Thoracic aorta (tissue), 2 donors: ENCODE data around the gene TUBA3D. TPM values are rescaled to one million over a fixed set of nuclear protein-coding genes. Genes with fewer than 3 reads are reported as not detected.
"Not testable (repeated sequence)": the region's sequence is repeated elsewhere in the genome, so short reads cannot be mapped to it uniquely, and the experiment has no call there.

Source experiments
- ATAC-seq: fragments of 150-250 bp; one replicate; pipeline ENCODE4 v1.8.0; 2017; ENCODE audit warnings: low read depth; ENCODE audit not compliant: insufficient number of reproducible peaks, low FRiP score
- DNase-seq: peaks from one replicate; pipeline ENCODE4 v3.0.0-alpha.2; 2020; ENCODE audit warnings: low spot score
- H3K27ac ChIP-seq, 2 donors: fragments of 200-600 bp; sonication (generic); 1 replicate in 1 of 2; 2 replicates in 1 of 2; pipeline ENCODE4 v1.5.1; 2016; ENCODE audit warnings: mild to moderate bottlenecking in 2 of 2, moderate library complexity in 2 of 2
- H3K27me3 ChIP-seq: fragments of 200-600 bp; sonication (generic); replicated peaks from 2 replicates; pipeline ENCODE4 v1.6.0; 2016; ENCODE audit warnings: mild to moderate bottlenecking; ENCODE audit not compliant: insufficient read depth
- H3K36me3 ChIP-seq: fragments of 200-600 bp; sonication (generic); one replicate; pipeline ENCODE4 v1.5.1; 2016
- H3K4me1 ChIP-seq, 2 donors: fragments of 200-600 bp; sonication (generic); 1 replicate in 1 of 2; 2 replicates in 1 of 2; pipeline versions ENCODE4 v1.5.1 to v1.6.0; 2016; ENCODE audit warnings: low read depth in 2 of 2, mild to moderate bottlenecking in 1 of 2; ENCODE audit not compliant: control insufficient read depth in 1 of 2
- H3K4me3 ChIP-seq: fragments of 200-600 bp; sonication (generic); 2 replicates; pipeline ENCODE4 v1.5.1; 2016; ENCODE audit warnings: mild to moderate bottlenecking
- H3K9me3 ChIP-seq: fragments of 200-600 bp; sonication (generic); 2 replicates; pipeline ENCODE4 v1.5.1; 2016
- total RNA-seq, 2 donors: library from RNA; depleted of rRNA; stranded (reverse); fragments of >200 nt; gene quantifications; one replicate each; pipeline versions ENCODE4 v1.1.0 to v1.2.3, GENCODE V29; 2016
- TF ChIP-seq, protein P1 (sequence below): fragments of 200-600 bp; sonication (generic); IDR thresholded peaks from one replicate; pipeline ENCODE4 v1.5.1; 2019; ENCODE audit warnings: antibody characterized with exemption

The TUBA3D gene
- total RNA-seq, 2 donors from 2014 or later: not detected

- no peaks in the 10 kb centered on the region for H3K4me1 ChIP-seq
- DNase-seq (no peak), ATAC-seq (no peak)
- no peak overlapping the region for H3K27ac ChIP-seq
- H3K27me3 ChIP-seq: no peaks in the 10 kb centered on the region
- TF ChIP-seq, protein P1, sequence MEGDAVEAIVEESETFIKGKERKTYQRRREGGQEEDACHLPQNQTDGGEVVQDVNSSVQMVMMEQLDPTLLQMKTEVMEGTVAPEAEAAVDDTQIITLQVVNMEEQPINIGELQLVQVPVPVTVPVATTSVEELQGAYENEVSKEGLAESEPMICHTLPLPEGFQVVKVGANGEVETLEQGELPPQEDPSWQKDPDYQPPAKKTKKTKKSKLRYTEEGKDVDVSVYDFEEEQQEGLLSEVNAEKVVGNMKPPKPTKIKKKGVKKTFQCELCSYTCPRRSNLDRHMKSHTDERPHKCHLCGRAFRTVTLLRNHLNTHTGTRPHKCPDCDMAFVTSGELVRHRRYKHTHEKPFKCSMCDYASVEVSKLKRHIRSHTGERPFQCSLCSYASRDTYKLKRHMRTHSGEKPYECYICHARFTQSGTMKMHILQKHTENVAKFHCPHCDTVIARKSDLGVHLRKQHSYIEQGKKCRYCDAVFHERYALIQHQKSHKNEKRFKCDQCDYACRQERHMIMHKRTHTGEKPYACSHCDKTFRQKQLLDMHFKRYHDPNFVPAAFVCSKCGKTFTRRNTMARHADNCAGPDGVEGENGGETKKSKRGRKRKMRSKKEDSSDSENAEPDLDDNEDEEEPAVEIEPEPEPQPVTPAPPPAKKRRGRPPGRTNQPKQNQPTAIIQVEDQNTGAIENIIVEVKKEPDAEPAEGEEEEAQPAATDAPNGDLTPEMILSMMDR: no peak
- no peaks in the 10 kb centered on the region for H3K9me3 ChIP-seq
- no peaks in the 10 kb centered on the region for H3K36me3 ChIP-seq
- no peak overlapping the region for H3K4me3 ChIP-seq
These were observed 30.0 kb upstream of the TUBA3D start for GRCh38 chr2:131445896-131446295.

DNA sequence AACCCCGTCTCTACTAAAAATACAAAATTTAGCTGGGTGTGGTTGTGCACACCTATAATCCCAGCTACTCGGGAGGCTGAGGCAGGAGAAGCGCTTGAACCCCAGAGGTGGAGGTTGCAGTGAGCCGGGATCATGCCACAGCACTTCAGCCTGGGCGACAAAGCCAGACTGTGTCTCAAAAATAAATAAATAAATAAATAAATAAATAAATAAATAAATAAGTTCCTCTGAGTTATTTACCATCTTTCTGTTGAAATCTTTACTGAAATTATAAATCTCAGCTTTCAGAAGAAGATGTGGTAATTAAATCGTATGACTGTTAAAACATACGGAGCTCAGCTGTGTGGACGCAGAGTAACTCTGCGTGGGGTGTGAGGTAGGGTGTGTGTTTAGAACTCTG lies 27.9 kb upstream of the TUBA3D start:
- not testable (repeated sequence) for H3K36me3 ChIP-seq, H3K4me3 ChIP-seq, H3K27me3 ChIP-seq, ATAC-seq, H3K27ac ChIP-seq, H3K9me3 ChIP-seq, H3K4me1 ChIP-seq, DNase-seq

DNA sequence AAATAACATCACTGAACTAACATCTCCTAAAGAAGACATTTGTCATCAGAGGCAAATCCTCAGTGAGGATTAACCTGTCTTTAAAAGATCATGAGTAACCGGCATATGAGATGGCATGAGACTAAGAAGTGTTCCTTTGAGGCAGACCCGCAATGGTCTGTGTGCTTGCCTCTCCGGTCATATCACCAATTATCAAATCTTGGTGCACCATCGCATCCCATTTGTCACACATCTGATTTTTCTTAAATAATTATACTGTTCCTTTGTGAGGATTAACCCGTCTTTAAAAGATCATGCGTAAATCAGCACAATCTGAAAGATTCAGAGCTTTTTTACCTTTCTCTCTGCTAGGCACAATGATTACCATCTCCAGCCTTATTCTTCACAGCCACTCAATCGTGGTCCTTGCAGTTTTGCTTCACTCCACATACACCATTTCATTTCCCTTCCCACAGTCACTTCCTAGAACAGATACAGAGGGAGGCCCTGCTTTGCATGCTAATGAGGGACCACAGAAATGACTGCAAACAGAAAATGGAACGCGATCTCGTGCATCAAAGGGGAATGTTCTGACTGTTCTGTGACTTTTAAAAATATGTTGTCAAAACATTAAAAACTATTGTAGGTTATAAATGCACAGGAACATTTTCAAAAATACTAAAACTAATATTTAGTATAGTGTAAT lies 24.5 kb upstream of the TUBA3D start:
- ATAC-seq, H3K27me3 ChIP-seq, H3K4me1 ChIP-seq, DNase-seq, H3K9me3 ChIP-seq, H3K4me3 ChIP-seq, H3K27ac ChIP-seq, H3K36me3 ChIP-seq: not testable (repeated sequence)

- ATAC-seq, H3K4me3 ChIP-seq, H3K27ac ChIP-seq, DNase-seq, H3K9me3 ChIP-seq, H3K27me3 ChIP-seq, H3K36me3 ChIP-seq, H3K4me1 ChIP-seq: not testable (repeated sequence)
These were observed 21.0 kb upstream of the TUBA3D start for GRCh38 chr2:131454914-131455313.

DNA sequence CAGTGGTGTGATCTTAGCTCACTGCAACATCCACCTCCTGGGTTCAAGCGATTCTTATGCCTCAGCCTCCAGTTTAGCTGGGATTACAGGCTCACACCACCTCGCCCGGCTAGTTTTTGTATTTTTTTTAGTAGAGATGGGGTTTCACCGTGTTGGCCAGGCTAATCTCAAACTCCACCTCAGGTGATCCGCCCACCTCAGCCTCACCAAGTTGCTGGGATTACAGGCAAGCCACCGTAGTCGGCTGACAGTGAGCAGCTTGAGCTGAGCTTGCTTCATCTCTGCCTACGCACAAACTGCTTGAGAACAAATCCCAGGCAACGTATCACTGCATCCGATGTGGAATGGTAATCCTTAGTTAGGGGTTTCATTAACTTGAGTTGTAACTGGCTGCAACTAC lies 8.2 kb upstream of the TUBA3D start:
- not testable (repeated sequence) for H3K4me3 ChIP-seq, H3K27me3 ChIP-seq, H3K36me3 ChIP-seq, H3K4me1 ChIP-seq, DNase-seq, H3K27ac ChIP-seq, ATAC-seq, H3K9me3 ChIP-seq

- ATAC-seq, H3K27me3 ChIP-seq, H3K27ac ChIP-seq, H3K4me3 ChIP-seq, H3K9me3 ChIP-seq, H3K36me3 ChIP-seq, DNase-seq, H3K4me1 ChIP-seq: not testable (repeated sequence)
These were observed 5.0 kb upstream of the TUBA3D start for GRCh38 chr2:131470944-131471343.

- not testable (repeated sequence) for H3K9me3 ChIP-seq, DNase-seq, H3K27me3 ChIP-seq, H3K27ac ChIP-seq, H3K4me1 ChIP-seq, ATAC-seq, H3K36me3 ChIP-seq, H3K4me3 ChIP-seq
These were observed 4.3 kb upstream of the TUBA3D start for GRCh38 chr2:131471624-131472023.

- not testable (repeated sequence) for H3K4me1 ChIP-seq, H3K9me3 ChIP-seq, H3K27ac ChIP-seq, DNase-seq, ATAC-seq, H3K36me3 ChIP-seq, H3K4me3 ChIP-seq, H3K27me3 ChIP-seq
These were observed 2.7 kb upstream of the TUBA3D start for GRCh38 chr2:131473266-131473665.

- not testable (repeated sequence) for H3K27me3 ChIP-seq, ATAC-seq, H3K4me1 ChIP-seq, DNase-seq, H3K36me3 ChIP-seq, H3K4me3 ChIP-seq, H3K27ac ChIP-seq, H3K9me3 ChIP-seq
These were observed 444 bp downstream of the TUBA3D start for GRCh38 chr2:131476363-131476762.

GRCh38 chr2:131477227-131477626 lies 1.3 kb downstream of the TUBA3D start:
- ATAC-seq, H3K36me3 ChIP-seq, H3K27me3 ChIP-seq, H3K4me1 ChIP-seq, H3K27ac ChIP-seq, DNase-seq, H3K4me3 ChIP-seq, H3K9me3 ChIP-seq: not testable (repeated sequence)

GRCh38 chr2:131478074-131478849 lies 2.3 kb downstream of the TUBA3D start:
- not testable (repeated sequence) for H3K9me3 ChIP-seq, H3K4me3 ChIP-seq, H3K36me3 ChIP-seq, ATAC-seq, H3K27ac ChIP-seq, H3K27me3 ChIP-seq, DNase-seq, H3K4me1 ChIP-seq
